HuH-7.5 (cell line): ENCODE measurements around the gene TMEM61.
"Not testable (repeated sequence)": the region's sequence is repeated elsewhere in the genome, so short reads cannot be mapped to it uniquely, and the experiment has no call there.

Experiments used
- DNase-seq: peaks from one replicate; pipeline ENCODE4 v3.0.0; 2011; ENCODE audit warnings: low spot score

TMEM61 gene

GRCh38 chr1:54980528-54981241, at the start of gene TMEM61:
Gene TMEM61, plus strand, starts transcription at chr1:54980628. Its CDS starts 438 bp downstream, at chr1:54981066.
- DNase-seq = no peak

DNA sequence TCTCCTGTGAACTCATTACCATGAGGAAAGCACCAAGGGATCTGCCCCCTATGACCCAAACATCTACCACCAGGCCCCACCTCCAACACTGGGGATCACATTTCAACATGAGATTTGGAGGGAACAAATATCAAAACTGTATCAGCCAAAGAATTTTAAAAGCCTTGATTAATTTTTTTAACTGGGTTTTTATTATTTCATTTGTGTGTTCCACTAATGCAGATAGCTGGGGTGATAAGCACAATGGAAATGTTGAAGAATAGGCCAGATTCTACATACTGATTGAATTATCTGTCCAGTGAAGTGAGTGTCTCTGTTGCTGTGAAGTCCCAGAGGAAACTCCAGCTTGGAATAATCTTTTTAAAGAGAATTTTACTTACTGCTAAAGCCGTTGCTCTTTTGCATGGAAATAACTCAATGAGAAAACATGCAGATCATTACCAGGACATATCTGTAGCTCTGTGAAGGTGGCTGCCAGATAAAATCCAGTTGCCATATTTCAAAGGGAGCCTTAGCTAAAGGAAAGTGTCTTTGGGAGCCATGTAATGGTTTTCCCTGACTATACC, 49.1 kb upstream of the TMEM61 start:
- no peak for DNase-seq

GRCh38 chr1:54934081-54934480, 46.3 kb upstream of the TMEM61 start:
- DNase-seq = not testable (repeated sequence)

- no peak for DNase-seq
These were observed 45.6 kb upstream of the TMEM61 start for GRCh38 chr1:54934869-54935268.

GRCh38 chr1:54936791-54937190, 43.6 kb upstream of the TMEM61 start:
- no peak for DNase-seq

DNA sequence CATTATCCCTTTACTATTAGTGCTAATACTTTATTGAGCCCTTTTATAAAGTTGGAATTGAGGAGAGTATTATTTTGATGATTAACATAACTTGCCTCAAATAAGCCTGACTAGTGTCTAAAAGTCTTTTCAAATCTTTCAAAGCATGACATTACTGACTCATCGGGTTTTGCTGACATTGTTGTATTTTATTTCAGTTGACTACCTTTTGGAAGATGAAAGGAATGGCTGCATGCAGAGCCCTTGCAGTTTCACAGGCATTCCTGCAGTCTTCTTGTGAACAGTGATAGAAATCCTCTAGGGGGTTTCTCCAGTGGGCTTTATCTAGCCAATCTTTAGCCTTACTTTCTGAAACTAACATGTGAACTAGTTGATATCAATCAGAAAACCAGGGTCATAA, 43.0 kb upstream of the TMEM61 start:
- no peak for DNase-seq

- not testable (repeated sequence) for DNase-seq
These were observed 41.5 kb upstream of the TMEM61 start for GRCh38 chr1:54938955-54939354.

DNA sequence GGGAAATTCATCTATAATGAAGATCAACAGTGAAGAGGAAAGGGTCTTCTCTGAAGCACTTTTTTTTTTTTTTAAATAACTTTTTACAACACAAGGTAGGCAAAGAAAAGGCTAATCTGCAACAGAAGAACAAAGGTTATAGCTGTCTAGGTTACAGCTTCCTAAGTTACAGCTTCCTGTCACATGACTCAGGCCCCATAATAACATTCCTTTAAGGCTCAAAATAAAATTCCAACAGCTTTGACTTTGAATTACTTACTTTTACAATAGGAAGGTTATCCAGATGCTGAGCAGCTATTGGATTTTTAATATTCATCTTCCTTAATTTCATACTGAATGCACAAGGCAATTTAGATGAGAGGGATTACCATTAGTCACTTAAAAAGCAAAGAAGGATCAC, 40.4 kb upstream of the TMEM61 start:
- DNase-seq = no peak

DNA sequence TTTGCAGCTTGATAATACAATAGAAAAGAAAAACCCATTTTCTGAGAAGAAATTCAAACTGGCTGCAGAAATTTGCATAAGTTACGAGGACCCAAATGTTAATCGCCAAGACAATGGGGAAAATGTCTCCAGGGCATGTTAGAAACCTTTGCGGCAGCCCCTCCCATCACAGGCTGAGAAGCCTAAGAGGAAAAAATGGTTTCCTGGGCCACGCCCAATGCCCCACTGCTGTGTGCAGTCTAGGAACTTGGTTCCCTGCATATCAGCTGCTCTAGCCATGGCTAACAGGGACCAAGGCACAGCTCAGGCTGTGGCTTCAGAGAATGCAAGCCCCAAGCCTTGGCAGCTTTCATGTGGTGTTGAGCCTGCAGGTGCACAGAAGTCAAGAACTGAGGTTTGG, 37.5 kb upstream of the TMEM61 start:
- DNase-seq = no peak

DNA sequence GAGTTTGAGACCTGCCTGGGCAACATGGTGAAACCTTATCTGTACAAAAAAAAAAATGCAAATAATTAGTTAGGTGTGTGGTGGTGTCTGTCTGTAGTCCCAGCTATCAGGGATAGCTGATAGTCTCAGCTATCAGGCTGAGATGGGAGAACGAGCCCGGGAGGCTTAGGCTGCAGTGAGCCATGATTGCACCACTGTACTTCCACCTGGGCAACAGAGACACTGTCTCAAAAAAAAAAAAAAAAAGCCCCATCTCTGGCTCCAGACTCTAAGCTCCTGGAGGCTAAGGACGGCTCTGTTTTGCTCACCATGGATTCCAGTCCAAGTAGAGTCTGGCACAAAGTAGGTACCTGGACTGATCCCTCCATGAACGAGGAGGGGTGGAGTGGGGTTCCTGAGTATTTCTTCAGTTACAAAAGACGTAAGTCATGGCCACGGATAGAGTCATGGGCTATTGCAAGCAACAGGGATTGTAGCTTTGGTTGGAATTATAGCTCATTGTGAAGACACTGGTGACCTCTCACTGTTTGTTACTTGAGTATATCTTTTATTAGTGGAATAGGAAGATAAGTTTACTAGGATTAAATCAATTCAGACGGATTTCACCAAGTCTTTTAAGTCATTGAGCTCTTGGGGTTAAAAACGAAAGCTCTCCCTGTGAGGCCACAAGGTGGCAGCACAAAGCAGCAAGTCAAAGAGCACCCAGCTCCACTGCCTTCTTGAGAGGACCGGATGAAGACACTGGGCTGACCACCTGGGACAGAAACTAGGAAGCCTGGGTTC, 35.6 kb upstream of the TMEM61 start:
- peak; percentile 38 for DNase-seq

- DNase-seq = no peak
These were observed 35.0 kb upstream of the TMEM61 start for GRCh38 chr1:54945393-54945936.

- DNase-seq = no peak
These were observed 32.9 kb upstream of the TMEM61 start for GRCh38 chr1:54947540-54947939.

DNA sequence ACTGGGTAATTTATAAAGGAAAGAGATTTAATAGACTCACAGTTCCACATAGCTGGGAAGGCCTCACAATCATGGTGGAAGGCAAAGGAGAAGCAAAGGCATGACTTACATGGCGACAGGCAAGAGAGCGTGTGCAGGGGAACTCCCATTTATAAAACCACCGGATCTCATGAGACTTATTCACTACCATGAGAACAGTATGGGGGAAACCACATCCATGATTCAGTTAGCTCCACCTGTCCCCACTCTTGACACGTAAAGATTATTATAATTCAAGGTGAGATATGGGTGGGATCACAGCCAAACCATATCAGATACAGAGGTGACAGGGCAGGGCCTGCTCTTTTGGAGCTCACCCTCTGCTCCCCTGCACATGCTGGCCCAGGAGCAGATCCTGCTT, 31.4 kb upstream of the TMEM61 start:
- DNase-seq = no peak

- no peak for DNase-seq
These were observed 30.4 kb upstream of the TMEM61 start for GRCh38 chr1:54950006-54950368.

DNA sequence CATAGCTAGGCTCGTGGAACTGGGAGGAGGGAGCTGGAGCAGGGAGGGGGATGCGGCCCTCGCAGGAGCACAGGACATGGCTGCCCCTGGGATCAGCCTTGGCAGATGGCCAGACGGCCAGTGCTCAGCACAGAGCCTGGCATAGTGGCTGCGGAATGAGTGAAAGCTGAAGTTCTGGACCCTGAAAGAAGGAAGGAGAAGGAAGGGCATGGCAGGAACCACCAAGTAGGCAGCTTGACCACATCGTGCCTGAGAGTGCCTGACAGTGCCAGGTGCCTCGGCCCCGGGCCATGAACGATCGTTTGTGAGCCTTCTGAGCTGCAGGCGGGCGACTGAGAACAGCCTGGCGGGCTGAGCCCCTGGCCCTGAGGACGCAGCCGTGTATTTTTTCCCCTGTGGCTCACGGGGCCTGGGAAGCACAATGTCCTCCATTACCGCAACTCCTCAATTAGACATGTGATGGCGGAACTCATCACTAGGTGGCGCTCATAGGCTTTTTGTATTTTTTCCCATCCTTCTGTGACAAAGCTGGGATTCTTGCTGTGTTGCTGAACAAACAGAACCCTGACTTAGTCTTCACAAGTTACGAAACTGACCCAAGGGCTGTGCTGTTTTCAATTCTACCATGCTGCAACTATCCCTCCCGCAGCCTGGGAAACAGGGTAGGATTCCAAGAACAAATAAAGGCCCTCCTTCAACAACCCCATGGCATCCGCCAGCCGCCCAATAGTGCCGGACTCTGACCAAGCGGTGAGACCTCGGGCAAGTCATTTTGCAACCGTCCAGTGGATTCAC, 29.9 kb upstream of the TMEM61 start:
- peak; percentile 34 for DNase-seq

- no peak for DNase-seq
These were observed 28.6 kb upstream of the TMEM61 start for GRCh38 chr1:54951810-54952226.

GRCh38 chr1:54952950-54953718, 27.3 kb upstream of the TMEM61 start:
- no peak for DNase-seq

DNA sequence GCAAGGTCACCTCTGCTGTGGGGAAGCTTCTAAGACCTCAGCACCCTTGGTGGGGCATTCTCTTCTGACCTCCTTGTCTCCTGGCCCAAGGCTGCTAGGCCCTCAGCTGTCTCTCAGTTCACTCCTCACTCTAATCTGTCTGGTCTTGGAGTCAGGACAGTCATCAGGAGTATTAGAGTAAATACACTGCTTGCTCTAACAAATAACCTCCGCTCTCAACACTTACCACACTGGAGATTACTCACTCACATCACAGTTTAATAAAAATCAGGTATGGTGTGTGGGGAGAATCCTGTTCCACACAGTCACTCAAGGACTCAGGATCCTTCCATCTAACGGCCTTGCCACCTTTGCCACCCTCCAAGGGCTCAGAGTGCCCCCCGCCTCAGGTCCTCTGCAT, 26.6 kb upstream of the TMEM61 start:
- DNase-seq = no peak

DNA sequence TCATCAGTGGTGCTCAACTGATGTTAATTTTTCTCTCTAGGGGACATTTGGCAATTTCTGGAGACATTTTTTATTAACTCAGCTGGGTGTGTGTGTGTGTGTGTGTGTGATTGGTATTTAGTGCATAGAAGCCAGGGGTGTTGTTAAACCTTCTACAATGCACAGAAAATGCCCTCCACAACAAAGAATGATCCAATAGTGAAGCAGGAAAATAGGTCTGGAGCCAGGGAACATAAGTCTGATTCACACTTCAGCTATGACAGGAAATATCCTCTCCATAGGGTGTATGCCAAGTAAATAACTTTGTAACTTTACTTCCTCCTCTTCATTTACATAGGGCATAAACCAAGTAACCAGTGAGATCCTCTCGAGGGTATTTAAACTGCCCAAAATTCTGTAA, 25.1 kb upstream of the TMEM61 start:
- DNase-seq = no peak

DNA sequence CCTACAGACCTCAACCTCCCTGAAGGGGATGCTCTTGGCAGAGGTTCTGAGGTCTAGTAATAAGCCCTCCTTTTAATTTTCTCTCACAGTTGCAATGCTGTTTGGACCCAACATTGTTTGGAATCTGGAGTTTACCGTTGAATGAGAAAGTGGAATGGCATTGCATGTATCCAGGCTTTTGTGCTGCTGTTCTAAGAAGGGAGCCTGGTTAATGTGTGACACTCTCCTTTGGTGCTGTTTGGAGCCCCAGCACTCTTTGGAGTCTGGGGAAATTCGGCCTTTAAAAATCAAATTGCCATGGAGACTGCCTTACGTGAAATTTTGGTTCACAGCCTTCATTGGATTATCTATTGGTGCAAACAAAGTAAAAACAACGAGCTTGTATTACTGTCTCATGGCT, 23.7 kb upstream of the TMEM61 start:
- DNase-seq = no peak

- DNase-seq = no peak
These were observed 21.2 kb upstream of the TMEM61 start for GRCh38 chr1:54959241-54959640.
